GM18873 (cell line): ENCODE data around the gene ZBTB20.
"Not testable (repeated sequence)": the region's sequence is repeated elsewhere in the genome, so short reads cannot be mapped to it uniquely, and the experiment has no call there.

Experiments used
- ATAC-seq: cut with Tn5 transposase; IDR thresholded peaks from one replicate; pipeline ENCODE4 v1.9.1; 2021; ENCODE audit warnings: mild to moderate bottlenecking, moderate library complexity, moderate number of reproducible peaks; ENCODE audit not compliant: unreplicated experiment, low FRiP score

ZBTB20 gene

GRCh38 chr3:115148142-115148790 is 1.2 kb upstream of the ZBTB20 start:
- ATAC-seq = peak; percentile 2

GRCh38 chr3:115147329-115148141 is 447 bp upstream of the ZBTB20 start:
- peak; percentile 84 for ATAC-seq

GRCh38 chr3:115146032-115146417 is 1.1 kb downstream of the ZBTB20 start:
- ATAC-seq = no peak

GRCh38 chr3:115141033-115141757 is 5.9 kb downstream of the ZBTB20 start:
- peak; percentile 55 for ATAC-seq

GRCh38 chr3:115139072-115139471 is 8.0 kb downstream of the ZBTB20 start:
- ATAC-seq = no peak

GRCh38 chr3:115134648-115135347 is 12.3 kb downstream of the ZBTB20 start:
- ATAC-seq = no peak

- ATAC-seq = no peak
Measured at GRCh38 chr3:115127208-115127607, 19.9 kb downstream of the ZBTB20 start.

GRCh38 chr3:115120597-115120996 is 26.5 kb downstream of the ZBTB20 start:
- ATAC-seq = no peak

- ATAC-seq = no peak
Measured at GRCh38 chr3:115113367-115113766, 33.7 kb downstream of the ZBTB20 start.

- no peak for ATAC-seq
Measured at GRCh38 chr3:115111632-115112031, 35.5 kb downstream of the ZBTB20 start.

- no peak for ATAC-seq
Measured at GRCh38 chr3:115110830-115111229, 36.3 kb downstream of the ZBTB20 start.

- ATAC-seq = not testable (repeated sequence)
Measured at GRCh38 chr3:115110066-115110465, 37.0 kb downstream of the ZBTB20 start.

GRCh38 chr3:115108614-115109013 is 38.5 kb downstream of the ZBTB20 start:
- no peak for ATAC-seq

GRCh38 chr3:115102046-115102445 is 45.0 kb downstream of the ZBTB20 start:
- no peak for ATAC-seq

- no peak for ATAC-seq
Measured at GRCh38 chr3:115100806-115101205, 46.3 kb downstream of the ZBTB20 start.

GRCh38 chr3:115099986-115100571 is 47.0 kb downstream of the ZBTB20 start:
- peak; percentile 50 for ATAC-seq

GRCh38 chr3:115099134-115099985 is 47.7 kb downstream of the ZBTB20 start:
- no peak for ATAC-seq

GRCh38 chr3:115098354-115099073 is 48.6 kb downstream of the ZBTB20 start:
- ATAC-seq = no peak

- no peak for ATAC-seq
Measured at GRCh38 chr3:115095236-115095635, 51.9 kb downstream of the ZBTB20 start.
